ENCODE measurements around the gene MCF2L2. TPM values are rescaled to one million over a fixed set of nuclear protein-coding genes. Genes with fewer than 3 reads are reported as not detected.

Gene MCF2L2
- total and polyA plus RNA-seq, 9 donors: 0.12 to 2.2 (median 0.61) TPM

DNA sequence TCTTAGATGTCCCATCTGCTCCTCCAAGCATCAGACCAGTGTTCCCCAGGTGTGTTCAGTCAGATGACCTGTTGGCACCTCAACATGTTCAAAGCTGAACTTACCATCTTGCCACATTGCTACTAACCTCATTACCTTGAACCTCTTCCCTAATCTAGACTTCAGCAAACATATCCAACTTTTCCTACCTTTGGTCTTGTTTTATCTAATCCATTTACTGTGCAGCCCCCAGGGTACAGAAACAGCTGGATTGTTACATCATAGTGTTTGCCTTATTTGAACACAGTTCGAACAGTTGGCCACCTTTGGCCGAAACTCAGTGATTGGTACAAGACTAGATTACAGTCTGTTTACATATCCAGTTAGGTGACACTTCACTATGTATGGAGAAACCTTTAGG lies 36.1 kb upstream of the MCF2L2 start:
- intact Hi-C loops (cut with DNase I): no loop called here
- Histone ChIP-seq H3K4me3 (no peak overlapping the region), H3K27me3 (no peaks in the 10 kb centered on the region), H3K27ac (no peak overlapping the region), H3K9me3 (no peaks in the 10 kb centered on the region), H3K36me3 (no peaks in the 10 kb centered on the region), H3K4me1 (ENCODE audit: insufficient read depth) (no peaks in the 10 kb centered on the region)
- no peak for DNase-seq
- 64 to 86% (median 75%) methylated on average over 2 of the region's 2 CpGs for WGBS, 3 donors
- TF ChIP-seq EP300 (IDR thresholded peaks at IDR 0.05) (no peak), POLR2A (IDR thresholded peaks at IDR 0.05) (no peak)
- TF ChIP-seq, protein P1, sequence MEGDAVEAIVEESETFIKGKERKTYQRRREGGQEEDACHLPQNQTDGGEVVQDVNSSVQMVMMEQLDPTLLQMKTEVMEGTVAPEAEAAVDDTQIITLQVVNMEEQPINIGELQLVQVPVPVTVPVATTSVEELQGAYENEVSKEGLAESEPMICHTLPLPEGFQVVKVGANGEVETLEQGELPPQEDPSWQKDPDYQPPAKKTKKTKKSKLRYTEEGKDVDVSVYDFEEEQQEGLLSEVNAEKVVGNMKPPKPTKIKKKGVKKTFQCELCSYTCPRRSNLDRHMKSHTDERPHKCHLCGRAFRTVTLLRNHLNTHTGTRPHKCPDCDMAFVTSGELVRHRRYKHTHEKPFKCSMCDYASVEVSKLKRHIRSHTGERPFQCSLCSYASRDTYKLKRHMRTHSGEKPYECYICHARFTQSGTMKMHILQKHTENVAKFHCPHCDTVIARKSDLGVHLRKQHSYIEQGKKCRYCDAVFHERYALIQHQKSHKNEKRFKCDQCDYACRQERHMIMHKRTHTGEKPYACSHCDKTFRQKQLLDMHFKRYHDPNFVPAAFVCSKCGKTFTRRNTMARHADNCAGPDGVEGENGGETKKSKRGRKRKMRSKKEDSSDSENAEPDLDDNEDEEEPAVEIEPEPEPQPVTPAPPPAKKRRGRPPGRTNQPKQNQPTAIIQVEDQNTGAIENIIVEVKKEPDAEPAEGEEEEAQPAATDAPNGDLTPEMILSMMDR (IDR thresholded peaks at IDR 0.05): no peak

DNA sequence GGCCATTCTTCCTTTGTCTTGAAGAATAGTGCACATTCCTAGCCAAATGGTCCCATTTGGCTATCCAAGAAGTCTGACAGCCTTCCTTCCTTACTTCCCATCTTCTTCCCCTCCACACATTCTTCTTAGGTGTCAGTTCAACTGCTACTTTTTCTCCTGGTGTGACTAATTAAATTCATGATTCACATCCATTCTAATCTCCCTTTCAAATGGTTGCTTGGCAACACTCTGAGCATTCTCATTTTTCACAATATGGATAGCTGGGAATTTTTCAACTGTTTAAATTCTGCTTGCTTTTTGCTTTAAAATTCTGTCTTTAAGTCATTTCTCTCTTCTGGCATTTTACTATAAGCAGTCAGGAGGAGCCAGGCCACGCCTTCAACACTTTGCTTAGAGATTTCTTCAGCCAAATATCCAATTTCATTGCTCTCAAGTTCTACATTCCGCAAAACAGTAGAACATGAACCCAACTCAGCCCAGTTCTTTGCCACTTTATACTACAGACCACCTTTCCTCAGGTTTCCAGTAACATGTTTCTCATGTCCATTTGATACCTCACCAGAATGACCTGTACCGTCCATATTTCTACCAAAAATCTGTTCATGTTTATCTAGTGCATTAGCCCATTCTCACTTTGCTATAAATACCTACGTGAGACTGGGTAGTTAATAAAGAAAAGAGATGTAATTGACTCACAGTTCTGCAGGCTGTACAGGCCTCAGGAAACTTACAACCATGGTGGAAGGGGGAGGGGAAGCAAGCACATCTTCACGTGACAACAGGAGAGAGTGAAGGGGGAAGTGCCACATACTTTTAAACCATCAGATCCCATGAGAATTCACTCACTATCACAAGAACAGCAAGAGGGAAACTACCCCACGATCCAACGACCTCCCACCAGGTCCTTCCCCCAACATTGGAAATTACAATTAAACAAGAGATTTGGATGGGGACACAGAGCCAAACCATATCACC lies 31.9 kb upstream of the MCF2L2 start:
- Histone ChIP-seq H3K4me3 (no peak overlapping the region), H3K36me3 (no peaks in the 10 kb centered on the region), H3K27me3 (no peaks in the 10 kb centered on the region), H3K27ac (no peak overlapping the region), H3K4me1 (ENCODE audit: insufficient read depth) (no peaks in the 10 kb centered on the region), H3K9me3 (no peaks in the 10 kb centered on the region)
- intact Hi-C loops (cut with DNase I): no loop called here
- TF ChIP-seq POLR2A (IDR thresholded peaks at IDR 0.05): no peak
- TF ChIP-seq EP300 (IDR thresholded peaks at IDR 0.05): no peak
- TF ChIP-seq, protein P1 (IDR thresholded peaks at IDR 0.05): no peak
- 88 to 90% (median 90%) methylated on average over 7 of the region's 7 CpGs for WGBS, 3 donors
- no peak for DNase-seq

DNA sequence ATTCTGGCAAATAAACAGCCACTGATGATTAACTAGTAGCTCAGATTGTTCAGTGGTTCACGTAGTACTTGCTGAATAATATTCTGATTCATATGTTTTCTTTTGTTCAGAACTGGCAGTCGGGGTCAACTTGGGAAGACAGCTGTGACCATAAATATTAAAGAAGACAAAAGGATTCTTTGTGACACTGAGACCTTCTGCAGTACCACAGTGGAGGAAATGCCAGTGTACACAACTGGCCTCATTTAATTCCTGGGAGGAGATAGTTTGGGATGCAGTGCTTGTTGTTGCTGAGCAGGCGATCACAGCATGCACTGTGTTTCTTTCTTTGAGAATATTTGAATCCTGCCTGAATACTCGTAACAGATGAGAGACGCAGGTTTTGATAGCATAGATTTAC lies 26.7 kb upstream of the MCF2L2 start:
- Histone ChIP-seq H3K27me3 (no peaks in the 10 kb centered on the region), H3K4me3 (no peak overlapping the region), H3K36me3 (no peaks in the 10 kb centered on the region), H3K4me1 (ENCODE audit: insufficient read depth) (no peaks in the 10 kb centered on the region), H3K9me3 (no peaks in the 10 kb centered on the region), H3K27ac (no peak overlapping the region)
- no peak for DNase-seq
- intact Hi-C loops (cut with DNase I): no loop called here
- WGBS, 3 donors: 77 to 84% (median 82%) methylated on average over 5 of the region's 5 CpGs
- no peak for TF ChIP-seq EP300 (IDR thresholded peaks at IDR 0.05)
- no peak for TF ChIP-seq POLR2A (IDR thresholded peaks at IDR 0.05)
- TF ChIP-seq, protein P1 (IDR thresholded peaks at IDR 0.05): no peak

DNA sequence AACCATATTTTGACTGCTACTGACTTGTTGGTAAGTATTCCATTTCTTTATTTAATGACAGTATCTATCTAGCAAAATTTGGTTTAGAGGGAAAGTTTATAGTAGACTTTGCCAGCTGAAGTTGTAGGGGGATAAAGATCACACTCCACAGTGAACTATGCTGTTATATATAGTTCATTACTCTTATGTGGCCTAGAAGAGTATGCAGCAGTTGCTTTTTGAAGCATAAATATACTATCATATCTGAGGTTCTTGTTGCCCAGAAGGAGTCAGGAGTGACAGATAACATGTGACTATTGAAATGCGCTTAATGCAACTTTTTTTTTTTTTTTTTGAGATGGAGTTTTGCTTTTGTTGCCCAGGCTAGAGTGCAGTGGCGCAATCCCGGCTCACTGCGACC lies 25.6 kb upstream of the MCF2L2 start:
- H3K27ac ChIP-seq: no peak overlapping the region
- H3K4me1 ChIP-seq (ENCODE audit: insufficient read depth): no peaks in the 10 kb centered on the region
- no peaks in the 10 kb centered on the region for H3K27me3 ChIP-seq
- no peaks in the 10 kb centered on the region for H3K36me3 ChIP-seq
- DNase-seq: no peak
- no peak overlapping the region for H3K4me3 ChIP-seq
- WGBS, 3 donors: 92 to 96% (median 95%) methylated on average over 4 of the region's 4 CpGs
- TF ChIP-seq POLR2A (IDR thresholded peaks at IDR 0.05) (no peak), EP300 (IDR thresholded peaks at IDR 0.05) (no peak)
- TF ChIP-seq, protein P1 (IDR thresholded peaks at IDR 0.05): no peak
- intact Hi-C loops (cut with DNase I): no loop called here
- H3K9me3 ChIP-seq: no peaks in the 10 kb centered on the region
